ENCODE measurements around the gene ANKRD63.

GRCh38 chr15:40242213-40242599 is 40.7 kb downstream of the ANKRD63 start:
- TF ChIP-seq CTCF (IDR thresholded peaks at IDR 0.05; ENCODE audit: poor library complexity) (no peak), EZH2phosphoT487 (IDR thresholded peaks at IDR 0.05; ENCODE audit: low read depth, severe bottlenecking, unreplicated experiment) (no peak)

Measured in hepatocyte (in vitro differentiated cells).